Activated CD4-positive, alpha-beta T cell treated with anti-CD3 and anti-CD28 coated beads, Interleukin-2, Interleukin-4, amounts not matched to agents 100 ng/mL and 50 ng/mL, durations not matched to agents 16 hours and 8 hours (primary cell): ENCODE data around the gene POLR3B.
"Not testable (repeated sequence)": the region's sequence is repeated elsewhere in the genome, so short reads cannot be mapped to it uniquely, and the experiment has no call there.

Experiments
- DNase-seq: peaks from one replicate; pipeline ENCODE4 v3.0.0-alpha.2; 2020; ENCODE audit warnings: low spot score

POLR3B gene

GRCh38 chr12:106357549-106358395, at the start of gene POLR3B:
Gene POLR3B, plus strand, starts transcription at chr12:106357748. Its CDS starts 132 bp downstream, at chr12:106357880.
- peak; percentile 95 for DNase-seq

DNA sequence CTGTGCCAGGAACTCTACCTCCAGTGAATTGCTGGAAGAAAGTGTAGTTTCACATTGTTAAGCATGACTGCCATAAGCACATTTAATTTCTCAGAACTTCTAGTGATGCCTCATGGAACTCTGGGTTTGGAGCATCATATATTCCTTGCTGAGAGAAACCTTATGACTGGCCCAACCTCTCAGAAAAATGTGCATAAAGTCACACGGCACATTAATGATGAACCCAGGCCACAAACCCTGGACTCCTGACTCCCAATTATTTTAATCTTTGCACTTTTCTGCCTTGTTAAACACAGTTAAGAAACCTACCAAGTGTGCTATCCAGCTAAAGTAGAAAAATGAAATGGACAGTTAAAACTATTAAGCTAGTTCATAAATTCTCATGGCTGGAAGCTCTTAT, 49.4 kb upstream of the POLR3B start:
- DNase-seq: no peak

GRCh38 chr12:106308611-106309010, 48.9 kb upstream of the POLR3B start:
- DNase-seq: no peak

DNA sequence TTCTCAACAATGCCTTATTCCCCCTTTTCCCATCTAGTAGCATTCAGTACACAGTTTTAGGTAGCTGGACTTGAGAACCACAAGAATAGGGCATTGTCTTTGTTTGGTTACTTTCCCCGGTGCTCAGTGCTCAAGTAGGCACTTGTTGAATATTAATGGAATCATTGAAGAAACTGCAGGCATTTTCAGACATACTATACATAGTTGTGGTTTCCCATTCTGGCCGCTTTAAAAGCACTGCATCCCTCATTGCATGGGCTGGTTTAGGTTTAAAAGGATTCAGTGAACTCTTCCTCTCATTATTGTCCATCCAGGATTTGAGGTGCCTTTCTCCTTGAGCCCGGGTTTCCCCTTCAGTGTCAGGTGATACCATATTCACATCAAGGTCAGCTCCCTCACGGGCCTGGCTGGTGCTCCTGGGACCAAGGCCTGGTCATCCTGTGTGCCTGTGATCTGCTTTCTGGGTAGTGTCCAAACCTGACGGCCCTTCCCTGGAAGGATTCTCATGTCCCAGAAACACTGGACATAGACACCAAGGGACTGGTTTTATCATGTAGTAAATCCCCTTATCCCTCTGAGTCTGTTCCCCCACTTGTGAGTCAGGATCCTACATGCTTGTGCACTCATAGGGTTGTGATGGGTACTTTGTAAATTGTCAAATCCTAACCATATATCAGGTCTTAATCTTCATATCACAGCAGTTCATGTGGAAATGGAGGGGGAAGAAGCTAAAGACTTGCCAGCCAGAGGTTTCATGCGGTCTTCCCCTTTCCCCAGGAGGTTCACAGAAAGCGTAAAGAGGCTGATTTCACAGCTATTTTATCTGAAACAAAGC, 47.7 kb upstream of the POLR3B start:
- no peak for DNase-seq

- DNase-seq: no peak
Observed at GRCh38 chr12:106310687-106311086, 46.9 kb upstream of the POLR3B start.

GRCh38 chr12:106311139-106311538, 46.4 kb upstream of the POLR3B start:
- no peak for DNase-seq

DNA sequence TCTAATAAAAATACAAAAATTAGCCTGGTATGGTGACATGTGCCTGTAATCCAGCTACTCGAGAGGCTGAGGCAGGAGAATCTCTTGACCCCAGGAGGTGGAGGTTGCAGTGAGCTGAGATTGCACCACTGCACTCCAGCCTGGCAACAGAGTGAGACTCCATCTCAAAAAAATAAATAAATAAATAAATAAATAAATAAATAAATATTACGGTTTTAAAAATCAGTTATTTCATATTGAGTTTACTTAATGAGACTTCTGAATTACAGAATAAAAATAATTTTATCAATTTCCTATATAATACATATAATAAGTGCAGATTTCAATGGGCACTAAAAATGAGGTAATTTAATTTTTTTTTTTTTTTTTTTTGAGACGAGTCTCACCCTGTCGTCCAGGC, 44.1 kb upstream of the POLR3B start:
- not testable (repeated sequence) for DNase-seq

- no peak for DNase-seq
Observed at GRCh38 chr12:106315523-106315922, 42.0 kb upstream of the POLR3B start.

- DNase-seq: no peak
Observed at GRCh38 chr12:106317406-106318082, 40.0 kb upstream of the POLR3B start.

DNA sequence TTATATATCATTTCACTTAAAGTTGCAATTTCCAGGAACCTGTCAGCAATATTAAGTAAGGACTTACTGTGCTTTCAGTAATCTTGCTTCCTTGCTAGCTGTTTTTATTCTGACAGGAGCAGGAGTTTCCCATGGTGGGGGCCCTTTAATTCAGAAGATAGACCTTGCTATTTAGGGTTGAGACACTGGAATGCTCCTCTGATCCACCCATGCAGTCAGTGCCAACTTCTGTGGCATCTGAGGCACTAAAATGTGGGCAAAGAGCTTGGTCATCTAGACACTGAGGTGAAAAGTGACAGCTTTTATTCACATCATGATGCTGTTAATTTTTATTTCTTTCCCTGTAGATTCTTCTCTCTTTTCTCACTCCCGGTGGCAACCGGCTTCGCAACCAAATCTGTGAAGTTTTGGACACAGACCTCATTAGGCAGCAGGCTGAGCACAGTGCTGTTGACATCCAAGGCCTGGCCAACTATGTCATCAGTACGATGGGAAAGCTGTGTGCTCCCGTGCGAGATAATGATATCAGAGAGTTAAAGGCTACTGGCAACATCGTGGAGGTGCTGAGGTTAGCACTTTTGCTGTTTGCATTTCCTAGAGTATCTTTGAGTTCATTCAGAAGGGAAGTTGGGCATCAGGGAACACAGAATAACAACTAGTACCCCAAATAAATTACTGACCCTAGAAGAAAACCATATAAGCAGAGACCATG, 36.3 kb upstream of the POLR3B start:
- DNase-seq: no peak

DNA sequence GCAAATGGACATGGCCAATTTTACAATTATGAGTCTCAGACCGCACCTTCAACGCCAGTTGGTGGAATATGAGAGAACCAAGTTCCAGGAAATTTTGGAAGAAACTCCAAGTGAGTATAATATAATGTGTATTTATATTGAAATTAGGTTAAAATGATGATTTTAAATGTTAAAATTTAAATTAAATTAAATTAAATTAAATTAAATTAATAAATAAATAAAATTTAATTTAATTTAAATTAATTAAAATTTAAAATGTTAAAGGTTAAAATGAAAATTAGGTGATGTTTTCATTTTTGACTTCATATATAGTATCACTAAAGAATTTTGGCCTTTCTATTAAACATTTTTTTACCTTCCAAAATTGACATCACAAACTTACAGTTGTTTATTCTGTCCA, 34.0 kb upstream of the POLR3B start:
- DNase-seq: no peak

DNA sequence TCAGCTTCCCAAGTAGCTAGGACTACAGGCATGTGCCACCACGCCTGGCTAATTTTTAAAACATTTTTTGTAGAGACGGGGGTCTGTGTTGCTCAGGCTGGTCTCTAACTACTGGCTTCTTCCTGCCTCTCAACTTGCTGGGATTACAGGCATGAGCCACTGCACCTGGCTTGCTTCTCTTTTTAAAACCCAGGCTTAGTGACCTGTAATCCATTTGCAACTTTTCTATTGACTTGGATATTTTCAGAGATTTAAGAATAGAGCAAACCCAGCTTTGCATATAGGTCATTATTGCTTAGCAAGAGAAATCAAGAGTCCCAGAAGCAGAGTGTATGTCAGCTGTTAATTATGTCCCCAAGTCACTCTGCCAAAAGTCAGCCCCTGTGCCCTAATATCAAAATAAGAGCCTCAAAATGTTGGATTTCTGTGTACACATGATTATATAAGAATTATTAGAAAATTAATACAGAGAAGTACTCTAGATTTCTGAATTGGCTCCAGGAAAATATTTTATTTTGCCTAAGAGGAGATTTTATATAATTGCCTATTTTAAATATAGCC, 30.2 kb upstream of the POLR3B start:
- DNase-seq: no peak

DNA sequence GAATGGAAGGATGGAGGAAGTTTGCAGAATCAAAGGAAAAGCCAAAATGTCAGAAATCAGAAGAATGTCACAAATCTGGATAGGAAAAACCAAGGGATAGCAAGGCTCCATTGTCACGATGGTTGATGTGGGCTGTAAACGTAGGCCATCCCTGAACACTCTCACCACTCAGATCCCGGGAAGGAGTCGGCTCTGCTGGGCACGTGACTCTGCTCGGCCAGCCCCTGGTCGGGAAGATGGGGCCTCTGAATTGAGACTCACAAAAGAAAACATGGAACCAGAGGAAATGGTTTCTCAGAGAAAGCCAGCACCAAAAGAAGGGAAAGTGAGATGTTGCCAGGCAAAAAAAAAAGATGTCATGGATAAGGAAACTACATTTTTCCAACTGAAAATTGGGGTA, 28.8 kb upstream of the POLR3B start:
- DNase-seq: no peak

- no peak for DNase-seq
Observed at GRCh38 chr12:106329231-106329982, 28.1 kb upstream of the POLR3B start.

DNA sequence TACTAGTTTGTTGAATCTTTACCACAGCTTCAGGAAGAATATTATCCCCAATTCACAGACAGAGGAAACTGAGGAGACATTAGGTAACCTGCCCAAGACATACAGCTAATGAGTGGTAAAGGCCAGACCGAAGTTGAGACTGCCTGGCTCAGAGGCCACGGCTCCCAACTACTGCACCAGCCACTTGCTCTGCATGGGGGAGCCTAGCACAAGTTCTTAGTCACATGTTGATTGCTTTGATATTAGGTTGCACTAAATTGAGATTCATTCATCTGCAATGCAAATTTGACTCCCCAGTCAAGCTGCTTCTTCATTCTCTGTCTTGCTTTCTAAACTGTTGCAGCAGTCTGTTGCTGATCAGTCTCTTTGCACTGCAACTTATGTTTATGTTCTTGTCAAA, 25.9 kb upstream of the POLR3B start:
- DNase-seq: no peak

- no peak for DNase-seq
Observed at GRCh38 chr12:106332536-106332935, 25.0 kb upstream of the POLR3B start.

DNA sequence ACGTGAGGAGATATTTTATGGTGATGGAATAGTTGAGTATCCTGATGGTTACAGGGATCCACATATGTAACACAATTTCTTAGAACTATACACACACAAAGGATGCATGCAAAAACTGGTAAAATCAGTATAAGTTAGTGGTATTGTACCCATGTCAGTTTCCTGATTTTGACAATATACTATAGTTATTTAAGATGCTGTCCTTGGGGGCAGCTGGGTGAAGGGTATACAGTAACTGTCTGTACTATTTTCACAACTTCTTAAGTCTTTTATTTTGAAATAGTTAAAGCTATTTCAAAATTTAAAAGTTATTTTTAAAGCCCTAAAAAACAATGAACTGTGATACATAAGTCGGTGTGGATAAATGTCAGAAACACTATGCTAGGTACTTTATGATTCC, 24.5 kb upstream of the POLR3B start:
- no peak for DNase-seq

GRCh38 chr12:106333756-106334155, 23.8 kb upstream of the POLR3B start:
- no peak for DNase-seq

GRCh38 chr12:106341086-106341877, 16.3 kb upstream of the POLR3B start:
- no peak for DNase-seq
